Measurements from ENCODE around the gene DMRTA2. TPM values are rescaled to one million over a fixed set of nuclear protein-coding genes. Genes with fewer than 3 reads are reported as not detected.

DMRTA2 gene
- total and polyA plus RNA-seq, 8 donors, result 0.18 to 1.6 TPM; not detected in 6

DNA sequence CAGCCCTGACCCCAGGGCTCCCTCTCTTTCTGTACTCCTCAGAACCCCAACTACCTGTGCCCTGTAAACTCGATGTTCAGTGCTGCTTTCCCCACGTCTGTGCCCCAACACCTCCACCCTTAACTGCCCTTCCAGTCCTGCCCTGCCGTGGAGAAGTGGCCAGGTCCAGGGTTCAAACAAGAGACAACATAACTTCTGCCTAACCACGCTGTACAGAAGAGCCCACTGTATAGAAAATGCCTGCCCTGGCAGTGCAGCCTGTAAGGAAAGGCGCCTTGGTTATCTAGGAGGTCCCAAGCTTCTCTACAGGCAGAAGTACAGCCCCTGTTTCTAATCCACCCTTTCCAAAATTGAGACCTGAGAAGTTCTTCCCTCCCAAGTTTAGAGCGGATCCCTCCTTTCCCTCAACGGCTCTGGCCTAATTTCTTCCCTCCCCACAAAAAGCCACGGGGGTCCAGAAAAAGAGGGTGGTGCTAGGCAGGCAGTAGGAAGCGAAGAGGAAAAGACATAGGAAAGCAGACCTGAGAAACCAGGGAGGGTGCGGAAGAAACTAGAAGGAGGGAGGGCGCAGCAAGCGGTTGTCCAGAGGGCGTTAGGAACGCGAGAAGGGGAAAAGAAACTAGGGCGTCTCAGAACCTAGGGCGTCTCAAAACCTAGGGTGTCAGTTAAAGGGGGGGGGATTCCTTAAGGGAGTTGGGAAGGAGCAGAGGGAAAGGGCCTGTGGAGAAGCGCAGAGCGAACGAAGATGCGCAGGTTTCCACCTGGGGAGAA is 3.2 kb downstream of the DMRTA2 start:
- WGBS, 5 donors, result 11 to 22% (median 14%) methylated on average over 21 of the region's 21 CpGs
- no peaks in the 10 kb centered on the region for H3K36me3 ChIP-seq
- H3K4me1 ChIP-seq, result peaks cover 61 to 95% (median 84%) of the 10 kb centered on the region in 4 donors
- no peak overlapping the region for H3K27ac ChIP-seq
- DNase-seq, result peak in 1 of 2 donors; percentile 11
- intact Hi-C loops (cut with DNase I; ENCODE audit: low total_unique reads), result no loop called here
- H3K4me3 ChIP-seq, result no peak overlapping the region
- H3K27me3 ChIP-seq, result peaks cover 75 to 100% (median 100%) of the 10 kb centered on the region in 3 donors
- TF ChIP-seq CTCF (IDR thresholded peaks at IDR 0.05) (no peak), POLR2AphosphoS5 (IDR thresholded peaks at IDR 0.05) (no peak), POLR2A (IDR thresholded peaks at IDR 0.05) (no peak), EP300 (IDR thresholded peaks at IDR 0.05) (no peak)
- H3K9me3 ChIP-seq, result peaks cover 0 to 12% (median 0%) of the 10 kb centered on the region in 4 donors

DNA sequence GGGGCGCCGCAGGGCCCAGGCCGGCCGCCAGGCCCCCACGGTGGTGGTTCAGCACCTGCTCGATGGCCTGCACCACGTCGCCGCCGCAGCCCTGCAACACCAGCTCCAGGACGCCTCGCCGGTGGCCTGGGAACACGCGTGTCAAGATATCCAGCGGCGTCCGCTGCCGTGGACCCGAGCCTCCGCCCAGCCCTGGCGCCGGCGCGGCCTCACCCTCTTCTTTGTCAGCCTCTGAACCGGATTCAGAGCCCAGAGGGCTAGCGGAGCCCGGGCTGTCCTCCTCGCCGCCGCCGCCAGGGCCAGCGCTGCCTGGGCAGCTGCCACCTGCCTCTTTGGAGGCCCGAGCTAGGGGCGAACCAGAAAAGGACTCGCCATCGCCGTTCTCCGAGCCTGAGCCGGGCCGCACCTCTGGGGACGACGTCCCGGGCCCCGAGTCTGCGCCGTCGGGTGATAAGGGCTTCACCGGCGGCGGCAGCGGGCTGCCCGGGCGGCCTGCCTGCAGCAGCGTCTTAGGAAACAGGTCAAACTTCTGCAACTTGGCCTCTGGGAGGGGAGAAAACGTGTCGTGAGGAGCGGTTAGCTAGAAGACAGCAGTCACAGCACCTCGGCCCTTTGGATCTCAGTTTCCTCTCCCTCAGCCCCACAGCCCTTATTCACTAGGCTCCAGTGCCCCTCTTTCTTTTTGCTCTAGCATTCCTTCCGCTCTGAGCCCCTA is 3.9 kb downstream of the DMRTA2 start:
- peak overlapping the region in 3 of 4 donors; percentile 36 to 47 (median 38) for H3K4me3 ChIP-seq
- TF ChIP-seq CTCF (IDR thresholded peaks at IDR 0.05), result peak in 1 of 7 experiments; percentile 10
- no peak for TF ChIP-seq POLR2A (IDR thresholded peaks at IDR 0.05)
- DNase-seq, result peak in 1 of 2 donors; percentile 57
- H3K36me3 ChIP-seq, result no peaks in the 10 kb centered on the region
- H3K27ac ChIP-seq, result no peak overlapping the region
- peaks cover 0 to 7% (median 0%) of the 10 kb centered on the region in 4 donors for H3K9me3 ChIP-seq
- peaks cover 70 to 100% (median 100%) of the 10 kb centered on the region in 3 donors for H3K27me3 ChIP-seq
- peaks cover 55 to 87% (median 76%) of the 10 kb centered on the region in 4 donors for H3K4me1 ChIP-seq
- intact Hi-C loops (cut with DNase I; ENCODE audit: low total_unique reads), result no loop called here
- WGBS, 5 donors, result 3 to 10% (median 6%) methylated on average over 7 to 60 of the region's 60 CpGs

DNA sequence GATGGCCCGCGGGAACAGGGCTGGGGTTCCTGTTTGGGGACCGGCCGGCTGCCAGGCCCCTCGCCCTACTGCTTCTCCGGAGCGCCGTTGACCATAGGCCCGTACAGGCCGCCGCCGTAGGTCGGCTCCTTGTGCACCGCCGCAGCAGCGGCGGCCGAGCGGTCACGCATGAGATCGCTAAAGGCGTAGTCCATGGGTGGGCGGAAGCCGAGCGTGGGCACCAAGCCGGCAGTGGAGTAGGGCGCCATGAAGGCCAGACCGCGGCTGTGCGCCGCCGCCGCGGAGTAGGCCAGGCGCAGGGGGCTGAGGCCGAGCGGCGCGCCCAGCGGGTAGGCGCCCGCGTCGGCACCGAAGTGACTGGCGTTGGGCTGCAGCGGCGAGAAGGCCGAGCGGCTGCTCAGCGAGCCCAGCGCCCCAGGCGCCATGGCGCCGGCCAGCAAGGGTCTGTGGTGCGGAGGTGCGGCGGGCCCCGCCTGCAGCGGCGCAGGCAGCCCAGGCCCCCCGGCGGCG is 4.6 kb downstream of the DMRTA2 start:
- Histone ChIP-seq H3K9me3 (peaks cover 0 to 9% (median 1%) of the 10 kb centered on the region in 4 donors), H3K27ac (no peak overlapping the region), H3K36me3 (no peaks in the 10 kb centered on the region), H3K4me3 (peak overlapping the region; percentile 25 to 47 (median 37)), H3K4me1 (peaks cover 51 to 80% (median 69%) of the 10 kb centered on the region in 4 donors), H3K27me3 (peaks cover 70 to 100% (median 100%) of the 10 kb centered on the region in 3 donors)
- 2 to 4% (median 3%) methylated on average over 50 to 64 of the region's 64 CpGs; no CpG with 5 or more reads in 1 of the 5 donors for WGBS, 5 donors
- TF ChIP-seq EP300 (IDR thresholded peaks at IDR 0.05), result no peak
- no peak for TF ChIP-seq POLR2A (IDR thresholded peaks at IDR 0.05)
- TF ChIP-seq CTCF (IDR thresholded peaks at IDR 0.05), result no peak
- no peak for TF ChIP-seq POLR2AphosphoS5 (IDR thresholded peaks at IDR 0.05)
- DNase-seq, result peak in 1 of 2 donors; percentile 61
- intact Hi-C loops (cut with DNase I; ENCODE audit: low total_unique reads), result no loop called here

GRCh38 chr1:50417946-50418599 is 5.2 kb downstream of the DMRTA2 start:
- Histone ChIP-seq H3K4me1 (peaks cover 45 to 75% (median 64%) of the 10 kb centered on the region in 4 donors), H3K9me3 (peaks cover 0 to 9% (median 6%) of the 10 kb centered on the region in 4 donors), H3K27me3 (peaks cover 65 to 100% (median 100%) of the 10 kb centered on the region in 3 donors), H3K36me3 (no peaks in the 10 kb centered on the region), H3K4me3 (peak overlapping the region; percentile 25 to 47 (median 37)), H3K27ac (no peak overlapping the region)
- TF ChIP-seq CTCF (IDR thresholded peaks at IDR 0.05), result no peak
- no peak for TF ChIP-seq EP300 (IDR thresholded peaks at IDR 0.05)
- no peak for TF ChIP-seq POLR2AphosphoS5 (IDR thresholded peaks at IDR 0.05)
- TF ChIP-seq POLR2A (IDR thresholded peaks at IDR 0.05), result no peak
- intact Hi-C loops (cut with DNase I; ENCODE audit: low total_unique reads), result no loop called here
- WGBS, 5 donors, result 11 to 20% (median 15%) methylated on average over 16 to 20 of the region's 20 CpGs
- peak in 1 of 2 donors; percentile 14 for DNase-seq
